Sciatic nerve (tissue), 2 donors: ENCODE measurements around the gene MMEL1. TPM values are rescaled to one million over a fixed set of nuclear protein-coding genes. Genes with fewer than 3 reads are reported as not detected.

Experiments used
- ATAC-seq: fragments of 200-7000 bp; cut with Tn5 transposase; one replicate; pipeline ENCODE4 v1.9.1; 2020; ENCODE audit warnings: mild to moderate bottlenecking, moderate library complexity
- DNase-seq: peaks from one replicate; pipeline ENCODE4 v3.0.0-alpha.2; 2020; ENCODE audit warnings: low spot score
- intact Hi-C: fragments of 100-400 bp; cut with DNase I; formaldehyde crosslinking; loops from one replicate; pipeline ENCODE4 v1.14.2; 2022
- total RNA-seq: library from RNA; stranded (reverse); fragmentation: NEBNext Ultra II Directional; extraction: Animal tissue kit (Norgen Biotek cat#: 25700); gene quantifications from one replicate; pipeline ENCODE4 v1.2.1, GENCODE V29; 2021
- donor health status: DM: no; HTN: no; CAD: no.
- donor health status: DM: no; HTN: no; CAD: no.

MMEL1 gene
- total RNA-seq, 1 donor from 2014 or later: 1.7 TPM

DNA sequence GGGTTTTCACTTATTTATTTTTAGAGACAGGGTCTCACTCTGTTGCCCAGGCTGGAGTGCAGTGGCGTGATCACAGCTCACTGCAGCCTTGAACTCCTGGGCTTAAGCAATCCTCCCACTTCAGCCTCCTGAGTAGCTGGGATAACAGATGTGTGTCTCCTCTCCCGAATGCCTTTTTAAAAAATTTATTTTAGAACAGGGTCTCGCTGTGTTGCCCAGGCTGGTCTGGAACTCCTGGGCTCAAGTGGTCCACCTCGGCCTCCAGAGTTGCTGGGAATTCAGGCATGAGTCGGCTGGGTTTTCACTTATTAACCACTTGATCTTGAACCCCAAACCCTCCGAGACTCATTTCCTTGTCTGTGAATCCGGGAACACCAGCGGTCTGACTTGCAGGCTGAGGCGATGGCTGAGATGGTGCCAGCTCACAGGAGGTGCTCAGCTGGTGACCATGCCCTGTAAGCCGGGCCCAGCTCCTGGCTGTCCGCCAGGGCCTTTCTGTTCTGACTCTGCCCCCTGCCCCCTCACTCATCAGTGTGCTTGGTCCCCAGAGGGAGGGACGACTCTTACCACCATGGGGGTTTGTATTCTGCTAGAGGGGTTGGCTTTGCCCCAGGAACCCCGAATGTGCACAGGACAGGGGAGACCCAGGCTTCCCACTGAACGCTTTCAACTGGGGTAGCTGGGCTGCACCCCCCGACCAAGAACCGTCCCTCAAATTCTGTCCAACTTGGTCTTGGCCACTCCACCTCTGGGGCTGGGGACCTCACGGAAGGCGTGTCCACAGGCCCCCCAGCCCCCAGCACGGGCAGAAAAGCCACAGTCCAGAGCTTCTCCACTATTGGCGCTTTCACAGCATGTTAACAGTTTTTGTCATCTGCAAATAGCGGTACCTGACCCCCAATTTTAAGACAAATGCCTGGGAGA, 22.5 kb downstream of the MMEL1 start:
- intact Hi-C loops: no loop called here
- peak; percentile 57 for DNase-seq

DNA sequence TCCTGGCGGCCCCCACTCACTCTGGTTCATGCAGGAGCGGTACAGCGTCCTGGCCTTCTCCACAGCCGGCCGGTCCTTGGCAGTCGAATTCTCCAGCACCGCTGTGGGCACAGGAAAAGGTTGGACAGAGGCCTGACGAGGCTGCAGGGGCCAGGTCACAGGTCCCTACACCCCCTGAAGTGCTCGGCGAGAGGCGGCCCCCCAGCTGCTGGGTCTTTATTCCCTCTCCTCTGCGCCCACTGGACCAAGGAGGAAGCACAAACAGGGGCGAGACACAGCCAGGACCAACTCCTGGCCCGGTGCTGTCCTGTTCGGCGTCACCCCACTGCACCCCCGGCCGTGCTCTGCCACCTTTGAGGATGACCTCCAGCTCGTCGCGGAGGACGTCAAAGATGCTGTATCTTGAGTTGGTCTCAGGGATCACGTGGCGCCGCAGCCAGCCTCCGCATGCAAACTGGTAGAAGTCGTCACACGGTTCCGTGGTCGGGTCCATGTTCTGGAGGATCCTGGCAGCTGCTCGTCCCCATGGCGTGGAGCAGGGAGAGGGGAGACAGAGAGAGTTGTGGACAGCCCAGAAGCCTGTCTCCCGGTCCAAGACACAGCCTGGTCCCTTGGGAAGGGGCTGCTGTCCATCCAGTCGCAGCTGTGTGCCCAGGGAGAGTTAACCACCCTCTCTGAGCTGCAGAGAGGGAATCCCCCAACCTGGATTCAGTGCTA, 23.3 kb downstream of the MMEL1 start:
- ATAC-seq (no peak), DNase-seq (peak; percentile 53)
- intact Hi-C loops: no loop called here

More for the DNA sequence above, 22.5 kb downstream of the MMEL1 start:
- no peak for ATAC-seq

DNA sequence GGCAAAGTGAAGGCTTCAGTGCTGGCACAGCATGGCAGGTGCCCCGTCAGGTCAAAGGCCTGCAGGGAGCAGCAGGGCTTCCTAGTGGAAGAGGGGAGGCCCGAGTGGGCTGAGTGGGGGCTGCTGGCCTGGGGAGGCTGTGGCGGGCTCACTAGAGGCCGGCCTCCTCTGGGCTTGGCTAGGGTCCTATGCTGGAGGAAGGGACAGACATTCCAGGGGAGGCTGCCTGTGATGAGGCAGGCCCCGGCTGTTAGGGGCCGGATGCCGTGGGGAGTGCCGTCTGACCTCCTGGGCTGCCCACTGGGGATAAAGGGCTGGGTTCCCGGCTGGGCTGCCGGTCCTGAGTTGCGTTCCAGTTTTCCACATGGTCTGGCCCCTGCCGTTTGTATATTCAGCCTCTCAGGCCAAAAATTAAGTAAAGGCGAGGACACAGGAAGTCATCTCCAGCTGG, 25.1 kb downstream of the MMEL1 start:
- DNase-seq: peak; percentile 38
- ATAC-seq: no peak
- intact Hi-C loops: no loop called here

DNA sequence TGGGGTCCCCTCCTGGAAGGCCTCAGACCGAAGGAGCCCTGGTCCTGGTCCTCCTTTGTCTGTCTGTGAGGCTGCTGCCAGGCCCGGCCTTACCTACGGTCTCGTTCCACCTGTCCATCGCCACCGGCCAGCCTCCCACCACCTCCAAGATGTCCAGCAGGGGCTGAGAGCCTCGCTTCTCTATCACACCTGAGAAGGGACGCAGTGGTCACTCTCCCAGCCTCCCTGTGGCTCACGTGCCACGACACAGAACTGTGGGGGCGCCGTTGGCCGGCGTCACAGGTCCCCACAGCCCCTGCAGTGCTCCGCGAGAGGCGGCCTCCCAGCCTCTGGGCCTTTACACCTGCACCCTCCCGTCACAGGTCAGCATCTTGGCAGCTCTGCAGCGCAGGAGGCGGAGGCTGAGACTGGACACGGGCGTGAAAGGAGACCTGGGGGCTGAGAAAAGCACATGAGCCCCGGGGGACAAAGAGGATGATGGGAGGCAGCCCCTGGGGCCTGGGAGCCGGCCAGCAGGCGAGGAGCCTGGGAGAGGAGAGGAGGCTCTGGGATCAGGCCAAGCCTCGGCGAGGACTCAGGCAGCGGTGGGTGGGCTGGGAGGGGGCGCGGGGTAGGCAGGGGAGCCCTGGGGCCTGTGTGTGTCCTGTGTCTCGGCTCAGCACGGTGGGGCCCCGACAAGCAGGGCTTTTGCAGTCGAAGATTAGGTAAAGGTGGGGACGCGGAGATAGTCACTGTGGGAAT, 25.8 kb downstream of the MMEL1 start:
- intact Hi-C loops: no loop called here
- peak; percentile 54 for DNase-seq
- no peak for ATAC-seq

DNA sequence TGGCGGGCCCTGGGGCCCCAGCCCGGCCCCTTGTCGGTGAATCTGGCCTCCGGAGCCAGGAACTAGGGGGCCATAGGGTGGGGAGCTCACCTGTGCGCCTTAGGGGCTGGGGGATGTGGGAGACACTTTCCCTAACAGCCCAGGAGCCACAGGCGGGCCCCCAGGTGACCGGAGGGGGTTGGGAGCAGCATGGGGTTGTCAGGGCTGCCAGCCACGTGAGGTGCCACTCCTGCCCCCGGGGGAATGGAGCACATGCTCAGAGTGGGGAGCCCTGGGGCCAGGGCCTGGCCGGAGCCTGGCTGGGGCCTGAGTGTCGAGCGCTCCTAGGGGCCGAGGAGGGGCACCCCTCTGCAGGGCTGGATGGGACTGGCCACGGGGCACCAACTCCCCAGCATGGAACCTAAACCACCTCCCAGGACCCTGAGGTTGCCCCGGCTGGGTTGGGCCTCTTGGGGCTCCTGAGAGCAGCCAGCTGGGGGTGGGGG, 26.4 kb downstream of the MMEL1 start:
- intact Hi-C loops: no loop called here
- DNase-seq (peak; percentile 52), ATAC-seq (no peak)

DNA sequence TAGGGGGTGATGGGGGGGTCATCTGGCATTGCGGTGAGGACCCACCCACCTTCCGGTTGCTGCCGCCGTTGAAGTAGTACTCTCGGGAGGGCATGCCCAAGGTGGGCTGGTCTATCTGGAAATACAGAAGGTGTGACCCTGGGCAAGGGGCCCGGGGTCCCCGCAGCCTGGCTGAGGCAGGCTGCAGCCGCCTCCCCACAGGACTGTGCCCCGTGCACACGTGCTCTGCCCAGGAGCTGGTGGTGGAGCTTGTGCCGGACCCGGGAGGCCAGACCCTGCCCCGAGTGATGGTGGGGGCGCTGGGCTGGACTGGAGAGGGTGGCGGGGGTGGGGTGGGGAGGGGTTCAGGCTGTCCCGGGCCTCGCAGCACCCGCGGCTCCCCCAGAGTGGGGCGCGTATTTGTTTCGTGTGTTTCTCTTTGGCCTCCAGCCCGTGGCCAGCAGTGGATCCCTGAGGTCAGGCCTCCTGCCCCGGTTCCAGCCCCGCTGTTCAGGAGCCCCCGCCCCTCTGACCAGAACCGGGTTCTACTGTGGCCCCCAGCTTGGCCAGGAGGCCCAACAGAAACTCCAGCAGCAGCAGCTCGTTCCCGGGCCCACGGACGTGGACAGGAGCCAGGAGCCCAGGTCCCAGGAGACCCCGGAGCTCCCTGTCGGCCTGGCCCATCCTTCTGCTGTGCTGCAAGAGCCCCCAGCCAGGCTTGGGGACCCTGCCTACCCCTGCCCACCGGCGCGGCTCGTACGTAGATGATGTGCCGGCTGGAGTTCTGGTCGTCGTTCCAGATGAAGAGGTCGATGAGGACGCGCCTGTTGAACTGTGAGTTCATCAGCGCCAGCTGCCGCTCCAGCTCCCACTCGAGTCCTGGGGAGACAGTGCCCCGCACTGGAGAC, 27.1 kb downstream of the MMEL1 start:
- no peak for DNase-seq
- ATAC-seq: no peak
- intact Hi-C loops: no loop called here

DNA sequence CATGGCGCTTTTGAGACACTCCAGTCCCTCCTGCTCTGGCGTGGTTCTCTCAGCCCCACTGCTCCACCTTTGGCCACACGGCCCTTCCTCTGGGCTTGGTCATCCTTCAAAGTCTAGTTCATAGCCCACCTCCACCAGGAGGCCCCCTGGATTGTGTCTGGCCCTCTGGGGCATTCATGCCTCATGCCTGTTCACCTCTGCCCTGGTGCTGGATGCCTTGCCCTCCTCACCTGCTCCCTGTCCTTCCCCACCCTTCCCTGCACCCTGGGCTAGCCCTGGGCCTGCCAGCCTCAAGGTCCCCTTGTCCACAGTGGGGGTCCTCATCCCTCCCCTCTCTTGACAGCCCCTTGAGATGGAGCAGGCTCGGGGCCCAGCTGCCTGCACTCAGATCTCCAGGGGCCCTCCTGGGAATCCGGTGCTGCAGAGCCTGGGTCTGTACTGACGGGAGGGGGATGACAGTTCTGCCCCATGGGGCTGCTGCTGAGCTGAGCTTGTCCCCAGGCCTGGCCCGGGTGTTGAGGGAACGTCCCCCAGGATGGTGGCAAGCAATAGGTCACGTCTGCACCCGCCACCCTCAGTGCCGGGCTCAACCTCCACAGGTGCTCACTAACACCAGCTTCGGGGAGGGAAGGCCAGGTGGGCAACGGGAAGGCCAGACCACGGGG, 27.8 kb downstream of the MMEL1 start:
- no peak for ATAC-seq
- no peak for DNase-seq
- intact Hi-C loops: no loop called here

DNA sequence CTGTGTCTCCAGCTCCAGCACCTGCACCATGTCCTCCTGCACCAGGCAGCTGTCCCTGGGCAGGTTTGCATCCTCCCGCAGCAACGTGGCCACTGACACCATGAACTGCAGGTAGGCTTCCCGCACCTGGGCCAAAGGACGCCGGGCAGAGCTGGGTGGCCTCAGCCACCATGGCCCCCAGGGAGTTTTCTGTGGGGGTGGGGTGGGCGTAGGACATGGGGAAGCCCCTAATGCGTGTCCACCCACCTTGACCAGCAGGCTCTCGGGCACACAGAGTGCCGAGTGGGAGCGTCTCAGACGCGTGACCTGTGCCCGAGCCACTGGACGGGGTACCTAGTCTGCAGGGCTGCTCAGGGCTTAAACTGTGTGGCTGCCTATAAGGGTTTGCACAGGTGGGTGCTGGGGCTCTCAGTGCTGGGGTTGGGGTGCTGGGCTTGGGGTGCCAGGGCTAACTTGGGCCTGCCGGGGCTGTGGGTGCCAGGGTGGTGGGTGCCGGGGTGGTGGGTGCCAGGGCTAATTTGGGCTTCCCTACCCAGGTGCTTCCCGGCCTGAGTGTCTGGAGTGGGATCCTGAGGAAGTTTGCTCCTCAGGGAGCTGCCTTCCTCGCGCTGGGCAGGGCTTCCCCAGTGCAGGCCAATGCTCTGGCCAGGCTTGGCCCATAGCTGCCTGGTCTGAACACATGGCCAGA, 28.5 kb downstream of the MMEL1 start:
- intact Hi-C loops: no loop called here
- no peak for DNase-seq

DNA sequence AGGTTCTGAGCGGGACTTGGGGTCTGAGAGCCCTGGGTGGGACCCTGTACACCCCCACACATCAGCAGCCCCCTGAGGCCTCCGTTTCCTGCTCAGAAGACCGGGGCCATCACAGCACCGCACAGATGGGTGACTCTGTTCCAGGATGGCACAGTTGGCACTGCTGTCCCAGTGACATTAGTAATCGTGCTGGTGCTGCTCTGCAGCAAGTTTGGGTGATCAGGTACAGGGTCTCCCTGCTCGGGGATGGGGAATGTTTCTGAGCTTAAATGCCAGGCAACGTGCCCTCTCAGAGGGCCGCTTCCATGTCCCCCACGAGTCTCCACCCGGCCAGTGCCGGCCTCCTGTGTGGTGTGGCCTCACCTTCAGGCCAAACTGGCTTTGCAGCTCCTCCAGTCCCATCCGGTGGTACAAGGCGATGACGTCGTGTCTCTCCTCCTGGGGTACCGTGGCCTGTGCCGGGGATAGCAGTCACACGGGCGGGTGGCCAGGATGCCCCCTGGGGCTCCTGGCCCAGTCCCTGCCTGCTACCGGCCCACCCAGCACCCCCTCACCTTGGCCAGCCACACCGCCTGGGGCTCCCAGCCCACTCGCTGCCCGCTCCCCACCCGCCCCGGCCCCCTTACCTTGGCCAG, 29.2 kb downstream of the MMEL1 start:
- ATAC-seq: no peak
- DNase-seq: no peak
- intact Hi-C loops: no loop called here

More for the DNA sequence above, 28.5 kb downstream of the MMEL1 start:
- no peak for ATAC-seq

DNA sequence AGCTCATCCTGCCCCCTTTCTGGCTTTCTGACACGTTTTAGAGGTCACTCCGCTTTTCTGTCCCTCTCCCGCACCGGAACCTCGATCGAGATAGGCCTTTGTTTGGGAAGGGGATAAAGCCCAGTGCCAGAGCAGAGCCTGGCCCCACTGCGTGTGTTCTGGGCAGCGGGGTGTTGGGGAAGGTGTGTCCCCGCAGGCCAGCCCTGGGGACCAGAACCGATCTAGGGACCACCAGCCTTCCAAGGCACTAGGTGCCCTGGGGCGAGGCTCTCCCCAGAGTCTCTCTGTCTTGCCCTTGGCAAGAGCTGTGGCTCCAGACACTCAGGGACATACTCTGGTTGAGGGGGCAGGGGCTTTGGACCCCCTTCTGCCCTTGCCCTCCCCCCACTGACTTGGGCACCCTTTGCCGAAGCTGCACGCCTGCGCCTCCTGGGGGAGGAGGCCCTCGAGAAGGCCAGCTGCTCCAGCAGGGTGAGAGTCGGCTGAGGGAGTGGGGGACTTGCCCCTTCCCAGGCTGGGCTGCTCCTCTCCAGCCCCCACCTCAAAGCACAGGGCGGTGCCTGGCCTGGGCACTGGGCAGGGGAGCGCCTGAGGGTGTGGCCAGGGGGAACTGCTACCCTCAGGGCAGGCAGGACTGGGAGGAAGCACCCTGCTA, 29.8 kb downstream of the MMEL1 start:
- ATAC-seq: no peak
- intact Hi-C loops: no loop called here
- DNase-seq: no peak

DNA sequence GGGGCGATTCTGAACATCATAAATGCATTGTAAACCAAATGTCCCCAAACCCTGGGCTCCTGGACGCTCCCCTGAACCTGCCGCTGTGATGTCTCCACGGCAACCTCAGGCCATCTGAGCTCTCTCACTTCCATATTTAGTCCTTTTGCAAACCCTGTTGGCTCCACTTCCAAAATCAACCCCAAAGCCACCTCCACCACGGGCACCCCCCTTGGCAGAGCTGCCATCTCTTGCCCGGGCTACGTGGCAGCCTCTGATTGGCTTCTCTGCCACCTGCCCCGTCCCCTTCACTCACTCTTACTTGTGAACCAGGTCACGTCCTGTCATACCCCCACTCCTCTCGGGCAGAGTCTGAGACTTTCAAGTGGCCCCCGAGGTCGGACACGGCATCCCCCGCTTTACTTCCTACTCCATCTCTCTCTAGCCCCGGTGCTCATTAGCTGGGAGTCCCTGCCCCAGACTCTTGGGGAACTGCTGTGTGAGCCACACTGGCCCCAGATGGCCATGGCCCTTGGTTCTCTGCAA, 30.4 kb downstream of the MMEL1 start:
- intact Hi-C loops: no loop called here
- ATAC-seq (no peak), DNase-seq (no peak)

DNA sequence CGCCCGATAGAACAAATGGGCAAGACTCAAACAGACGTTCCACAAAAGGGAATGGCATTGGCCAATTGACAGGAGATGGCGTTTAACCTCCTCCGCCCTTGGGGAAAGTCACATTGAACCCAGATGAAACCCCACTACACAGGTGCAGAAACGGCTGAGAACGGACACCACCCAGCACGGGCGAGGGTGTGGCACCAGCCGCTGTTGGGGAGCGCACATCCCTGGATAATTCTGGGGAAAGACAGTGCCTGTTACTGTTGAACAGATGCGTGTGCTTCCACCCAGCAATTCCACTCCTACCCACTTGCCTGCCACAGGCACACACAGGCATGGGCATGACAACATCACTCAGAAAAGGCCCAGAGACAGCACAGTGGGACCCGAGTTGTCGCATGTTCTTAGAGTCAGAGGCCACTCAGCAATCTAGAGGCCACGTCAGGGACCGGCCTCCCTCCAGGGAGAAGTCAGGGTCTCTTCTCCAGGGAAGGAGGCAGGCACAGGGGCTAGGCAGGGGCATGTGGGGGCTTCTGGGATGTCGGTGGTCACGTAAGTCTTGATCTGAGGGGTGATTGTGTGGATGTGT, 31.0 kb downstream of the MMEL1 start:
- ATAC-seq (no peak), DNase-seq (no peak)
- intact Hi-C loops: no loop called here

DNA sequence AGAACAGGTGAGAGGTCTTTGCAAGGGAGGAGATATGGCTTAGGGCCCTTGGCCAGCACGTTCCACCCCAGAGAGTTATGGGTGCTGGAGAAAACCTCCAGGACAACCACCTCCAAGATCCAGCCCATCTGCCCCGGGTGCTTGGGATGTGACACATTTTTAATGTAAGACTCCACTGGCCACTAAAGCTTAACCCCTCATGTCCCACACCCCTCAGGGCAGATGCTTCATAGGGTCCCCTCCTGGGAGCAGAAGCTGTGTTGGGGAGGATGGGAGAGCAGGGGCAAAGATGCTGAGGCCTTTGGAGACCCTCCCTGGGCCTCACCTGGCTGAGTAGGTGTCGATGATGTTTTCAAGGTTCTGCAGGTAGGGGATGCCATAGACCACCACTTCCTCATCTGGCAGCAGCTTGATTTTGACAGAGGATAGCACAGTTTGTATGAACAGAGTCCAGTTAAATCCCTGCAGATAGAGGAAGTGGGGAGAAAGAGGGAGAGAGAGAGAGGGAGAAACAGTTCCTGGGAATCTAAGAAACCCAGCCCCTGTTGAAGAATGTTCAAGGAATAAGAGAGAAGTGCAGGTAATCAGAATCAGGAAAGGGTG, 34.4 kb downstream of the MMEL1 start:
- DNase-seq (no peak), ATAC-seq (no peak)
- intact Hi-C loops: no loop called here

DNA sequence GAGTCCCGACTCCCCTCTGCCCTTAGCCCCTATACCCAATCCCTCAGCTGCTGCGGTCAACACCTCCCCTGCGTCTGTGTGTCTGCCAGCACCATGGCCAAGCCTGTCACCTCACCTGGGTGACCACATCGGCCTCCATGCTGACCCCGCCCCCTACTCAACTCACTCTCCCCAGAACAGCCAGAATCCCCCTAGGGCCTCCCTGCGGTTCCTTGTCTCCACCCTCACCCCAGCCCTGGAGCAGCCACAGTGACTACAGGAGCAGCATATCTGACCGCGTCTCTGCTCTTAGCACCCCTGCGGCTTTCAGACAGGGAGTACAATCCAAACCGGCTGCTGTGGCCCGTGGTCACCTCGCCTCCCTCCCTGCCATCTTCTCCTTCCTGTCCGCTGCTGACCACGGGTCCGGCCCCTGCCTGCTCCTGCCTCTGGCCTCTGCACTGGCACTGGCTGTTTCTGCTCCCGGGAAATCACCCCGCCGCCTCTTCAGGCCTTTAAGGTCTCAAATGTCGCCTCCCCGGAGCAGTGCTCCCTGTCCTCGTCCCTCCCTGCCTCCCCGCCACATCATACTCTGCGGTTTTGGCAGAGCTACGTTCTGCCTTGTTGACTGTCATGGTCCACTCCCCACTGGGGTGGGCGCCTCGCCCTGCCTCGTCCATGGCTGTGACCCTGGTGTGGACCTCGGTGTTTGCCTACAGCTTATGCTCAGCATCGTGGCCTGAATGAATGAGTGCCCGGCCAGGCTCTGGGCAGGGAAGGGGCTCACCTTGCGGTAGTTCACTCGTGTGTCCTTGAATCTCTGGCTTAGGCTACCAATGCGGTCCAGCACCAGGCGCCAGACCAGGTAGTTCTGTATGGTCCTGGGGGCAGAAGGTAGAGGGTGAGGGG, 35.1 kb downstream of the MMEL1 start:
- ATAC-seq (no peak), DNase-seq (no peak)
- intact Hi-C loops: no loop called here
